ENCODE results near the gene ITGB1BP1.

The ITGB1BP1 gene

DNA sequence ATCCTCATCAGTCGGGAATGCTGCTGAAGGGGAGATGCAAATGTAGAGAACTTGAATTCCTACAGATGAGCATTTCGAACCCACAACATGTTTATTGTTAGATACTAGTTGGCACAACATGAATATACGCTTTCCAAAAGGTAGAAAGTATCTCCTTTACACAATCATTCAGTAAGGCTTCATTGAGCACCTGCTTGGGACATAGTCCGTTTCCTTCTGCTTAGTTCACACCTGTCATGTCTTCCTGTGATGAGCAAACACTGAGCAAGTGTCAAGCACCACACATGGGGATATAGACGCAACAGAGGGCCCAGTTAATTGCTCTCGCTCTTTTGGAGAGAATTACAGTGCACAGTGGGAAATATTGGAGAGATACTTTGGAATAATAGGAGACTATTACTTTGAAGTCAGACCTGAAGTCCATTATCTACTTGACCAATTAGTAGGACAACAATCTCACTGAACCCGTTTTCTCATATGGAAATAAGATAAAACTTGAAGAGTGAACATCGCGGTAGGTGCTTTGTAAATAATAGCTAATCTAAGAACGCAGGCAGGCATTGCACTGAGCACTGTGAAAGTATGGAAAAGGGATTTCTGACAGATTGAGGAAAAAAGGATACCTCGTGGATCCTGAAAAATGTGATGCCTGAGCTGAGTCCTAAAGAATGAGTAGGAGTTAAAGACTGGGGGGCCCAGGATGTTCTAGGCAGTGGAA lies 1.3 kb upstream of the ITGB1BP1 start:
- DNase-seq (ENCODE audit: low read depth): no peak

DNA sequence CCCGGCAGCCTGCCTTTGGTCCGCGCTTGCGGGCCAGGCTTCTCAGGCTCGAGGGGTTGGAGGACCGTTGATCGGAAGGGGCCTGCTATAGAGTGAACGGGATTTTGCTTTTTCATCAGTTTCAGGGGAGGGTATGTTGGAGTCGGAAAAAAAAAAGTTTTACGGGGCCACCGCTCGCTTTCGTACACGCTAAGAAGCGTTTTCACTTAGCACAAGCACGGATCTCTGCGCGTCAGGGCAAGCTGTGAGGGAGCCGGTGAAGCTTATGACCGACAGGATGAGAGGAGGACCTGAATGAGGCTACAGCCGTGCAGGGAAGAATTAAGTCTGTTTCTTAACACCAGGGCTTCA lies 569 bp upstream of the ITGB1BP1 start:
- no peak for DNase-seq (ENCODE audit: low read depth)

DNA sequence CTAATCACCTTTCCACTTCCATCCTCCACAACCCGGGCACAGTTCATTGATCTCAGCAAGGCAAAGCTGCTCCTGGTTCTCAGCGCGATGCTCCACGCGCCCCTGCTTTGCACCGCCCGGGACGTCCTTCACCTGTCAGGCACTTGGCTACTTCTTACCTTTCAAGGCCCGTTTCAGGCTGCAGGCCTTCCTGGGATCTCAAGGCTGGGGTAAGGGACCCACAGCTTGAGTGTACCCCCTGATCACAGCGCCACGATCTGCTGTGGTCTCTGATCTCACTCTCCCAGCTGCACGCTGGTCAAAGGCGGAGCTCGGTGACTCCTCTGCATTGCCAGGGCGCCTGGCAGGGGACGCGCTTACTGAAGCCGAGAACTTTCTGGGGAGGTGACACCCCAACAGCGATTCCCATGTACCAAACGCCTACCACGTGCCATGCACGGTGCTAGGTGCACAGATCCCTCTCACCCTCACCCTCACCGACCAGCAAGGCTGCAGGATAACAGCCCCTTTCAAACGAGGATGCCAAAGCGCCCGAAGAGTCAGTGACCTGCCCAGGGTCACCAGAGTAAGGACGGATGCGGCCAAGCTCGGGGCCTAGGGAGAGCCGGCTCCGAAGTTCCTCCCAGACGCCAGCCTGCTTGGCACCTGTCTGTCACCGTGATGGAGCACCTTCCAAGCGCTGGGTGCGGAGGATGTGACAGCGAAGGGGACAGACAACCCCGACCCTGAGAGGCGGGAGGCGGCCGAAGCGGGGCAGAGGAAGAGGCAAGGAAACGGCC lies 818 bp downstream of the ITGB1BP1 start:
- DNase-seq (ENCODE audit: low read depth): no peak

DNA sequence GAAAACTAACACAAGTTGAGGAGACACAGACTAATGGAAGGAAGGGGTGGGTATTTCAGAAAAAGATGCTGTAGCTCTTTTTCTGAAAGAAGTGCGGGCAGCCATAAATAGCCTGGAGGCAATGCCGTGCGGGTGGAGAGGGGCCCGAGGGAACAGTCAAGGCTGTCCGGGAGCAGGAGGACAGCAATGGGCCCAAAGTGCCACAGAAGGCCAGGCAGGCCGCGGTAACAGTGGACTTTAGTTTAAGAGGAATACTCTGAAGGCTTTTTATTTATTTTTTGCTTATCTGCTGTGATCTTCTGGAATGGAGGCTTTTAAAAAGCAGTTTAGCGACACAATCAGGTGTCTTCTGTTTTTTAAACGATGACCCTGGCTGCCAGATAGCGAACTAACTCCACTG lies 2.8 kb downstream of the ITGB1BP1 start:
- no peak for DNase-seq (ENCODE audit: low read depth)

DNA sequence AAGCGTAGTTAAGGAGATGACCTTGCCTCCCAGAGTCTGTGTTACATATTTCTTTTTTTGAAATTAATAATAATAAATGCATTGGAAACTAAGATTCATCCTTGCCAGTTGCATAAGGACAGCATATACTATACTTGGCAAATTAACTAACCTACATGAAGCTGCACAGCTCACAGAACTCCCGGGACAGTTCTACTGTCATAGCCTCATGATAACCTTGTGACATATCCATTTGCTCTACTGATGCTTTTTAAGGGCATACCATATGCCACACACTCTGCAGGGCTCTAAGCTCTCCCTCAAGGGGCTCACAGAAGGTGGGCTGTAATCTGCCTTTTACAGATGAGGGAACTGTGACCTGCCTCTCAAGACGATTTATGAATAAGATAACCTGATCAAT lies 3.8 kb downstream of the ITGB1BP1 start:
- DNase-seq (ENCODE audit: low read depth): no peak

DNA sequence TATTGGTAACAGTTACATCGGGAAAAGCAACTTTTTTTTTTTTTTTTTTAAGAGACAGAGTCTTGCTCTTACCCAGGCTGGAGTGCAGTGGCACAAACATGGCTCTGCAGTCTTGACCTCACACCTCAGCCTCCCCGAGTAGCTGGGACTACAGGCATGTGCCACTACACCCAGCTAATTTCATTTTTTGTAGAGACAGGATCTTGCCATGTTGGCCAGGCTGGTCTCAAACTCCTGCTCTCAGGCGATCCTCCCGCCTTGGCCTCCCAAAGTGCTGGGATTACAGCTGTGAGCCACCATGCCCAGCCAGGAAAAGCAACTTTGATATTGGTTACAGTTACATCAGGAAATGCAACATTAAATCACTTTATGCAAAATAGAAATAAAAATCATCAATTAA lies 4.6 kb downstream of the ITGB1BP1 start:
- no peak for DNase-seq (ENCODE audit: low read depth)

DNA sequence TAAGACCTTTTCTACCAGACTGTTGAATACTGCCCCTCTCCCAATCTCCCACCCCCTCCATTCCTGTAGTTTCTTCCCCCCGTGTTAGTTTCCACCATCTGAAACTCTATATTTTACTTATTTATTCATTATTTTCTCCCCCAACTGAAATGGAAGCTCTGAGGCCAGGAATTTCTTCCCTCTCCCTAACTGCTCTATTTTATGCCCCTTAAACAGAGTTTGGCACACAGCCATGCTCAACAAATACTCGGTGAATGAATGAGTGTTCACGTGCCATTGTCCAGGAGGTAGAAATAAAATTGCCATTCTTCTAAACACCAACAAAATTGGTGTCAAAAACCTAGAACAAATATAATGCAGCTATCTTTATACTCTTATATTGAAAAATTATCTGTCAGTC lies 5.6 kb downstream of the ITGB1BP1 start:
- no peak for DNase-seq (ENCODE audit: low read depth)

DNA sequence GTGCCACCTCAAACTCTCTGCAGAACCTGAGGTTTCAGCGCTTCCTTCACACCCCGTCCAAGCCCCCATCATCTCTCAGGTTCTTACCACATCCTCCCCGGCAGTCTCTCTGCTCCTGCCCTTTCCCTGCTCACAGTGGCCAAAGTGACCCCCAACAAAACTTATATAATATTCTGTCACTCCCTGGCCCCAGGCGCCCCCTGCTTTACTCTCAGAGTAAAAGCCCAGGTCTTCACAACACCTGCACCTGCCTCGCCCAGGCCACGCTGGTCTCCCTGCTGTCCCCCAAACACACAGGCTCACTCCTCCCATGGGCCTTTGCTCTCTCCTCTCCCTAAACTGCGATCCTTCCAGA lies 6.4 kb downstream of the ITGB1BP1 start:
- no peak for DNase-seq (ENCODE audit: low read depth)

DNA sequence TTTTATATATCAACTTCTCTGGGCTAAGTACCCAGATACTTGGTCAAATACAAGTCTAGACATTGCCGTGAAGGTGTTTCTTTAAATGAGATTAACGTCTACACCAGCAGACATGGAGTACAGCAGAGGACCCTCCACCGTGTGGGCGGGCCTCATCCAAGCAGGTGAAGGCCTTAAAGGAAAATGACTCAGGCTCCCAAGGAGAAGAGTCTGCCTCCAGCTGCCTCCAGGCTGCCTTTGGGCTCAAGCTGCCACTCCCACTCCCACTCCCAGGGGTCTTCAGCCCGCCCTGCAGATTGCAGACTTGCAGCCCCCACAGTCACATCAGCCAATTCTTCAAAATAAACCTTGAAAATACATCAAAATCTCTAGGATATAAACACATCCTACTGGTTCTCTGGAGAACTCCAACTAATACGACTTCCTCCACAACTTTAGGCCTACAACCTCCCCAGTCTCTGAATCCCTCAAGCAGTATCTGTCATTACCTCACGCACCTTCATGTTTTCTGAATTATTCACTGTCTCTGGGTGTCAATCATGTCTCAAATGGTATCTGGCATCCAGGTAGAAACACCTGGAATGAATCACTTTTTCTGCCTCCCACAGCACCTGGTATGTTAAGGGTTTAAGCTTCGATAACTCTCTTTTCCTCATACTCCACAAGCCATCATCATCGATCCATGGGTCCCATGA lies 6.9 kb downstream of the ITGB1BP1 start:
- DNase-seq (ENCODE audit: low read depth): no peak

DNA sequence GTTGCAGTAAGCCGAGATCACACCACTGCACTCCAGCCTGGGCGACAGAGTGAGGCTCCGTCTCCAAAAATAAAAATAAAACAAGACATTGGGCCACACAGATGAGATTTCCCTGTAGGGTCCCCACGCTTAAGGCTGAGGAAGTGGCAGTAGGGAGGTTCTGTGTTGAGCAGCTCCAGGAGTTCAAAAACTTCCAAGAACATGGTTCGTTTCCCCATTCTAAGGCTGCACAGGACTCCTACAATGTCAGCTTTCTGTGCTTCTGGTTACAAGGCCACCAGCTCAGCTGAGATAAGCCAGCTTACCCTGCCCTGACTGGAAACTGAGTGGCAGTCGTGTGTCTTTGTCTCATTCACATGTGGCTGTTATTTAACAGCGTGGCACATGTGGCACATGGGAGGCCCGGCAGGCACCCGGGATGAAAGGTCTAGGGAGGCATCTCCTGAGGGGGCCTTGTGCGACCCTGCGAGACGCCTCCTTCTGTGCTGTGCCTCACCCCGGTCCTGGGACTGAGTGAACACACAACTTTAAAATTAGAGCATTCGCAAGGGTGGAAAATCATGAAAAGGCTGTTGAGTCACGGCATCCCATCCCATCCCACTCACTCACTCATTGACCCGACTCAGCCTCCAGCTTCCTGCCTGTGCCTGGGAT lies 7.7 kb downstream of the ITGB1BP1 start:
- no peak for DNase-seq (ENCODE audit: low read depth)

DNA sequence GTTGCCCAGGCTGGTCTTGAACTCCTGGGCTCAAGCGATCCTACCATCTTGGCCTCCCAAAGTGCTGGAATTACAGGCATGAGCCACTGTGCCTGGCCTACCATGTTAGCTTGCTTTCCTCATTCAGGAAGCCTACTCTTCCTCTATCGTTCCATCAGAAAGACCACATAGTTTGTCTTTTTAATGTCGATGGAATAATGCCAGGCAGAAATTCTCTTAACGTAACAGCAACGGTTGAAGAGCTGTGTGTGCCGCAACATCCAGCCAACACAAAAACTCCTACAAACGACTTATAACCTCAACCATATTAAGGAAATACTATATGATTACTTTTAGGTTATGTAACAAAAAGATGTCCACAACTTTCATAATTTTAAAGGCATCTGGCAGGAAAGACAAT lies 10.5 kb downstream of the ITGB1BP1 start:
- no peak for DNase-seq (ENCODE audit: low read depth)

DNA sequence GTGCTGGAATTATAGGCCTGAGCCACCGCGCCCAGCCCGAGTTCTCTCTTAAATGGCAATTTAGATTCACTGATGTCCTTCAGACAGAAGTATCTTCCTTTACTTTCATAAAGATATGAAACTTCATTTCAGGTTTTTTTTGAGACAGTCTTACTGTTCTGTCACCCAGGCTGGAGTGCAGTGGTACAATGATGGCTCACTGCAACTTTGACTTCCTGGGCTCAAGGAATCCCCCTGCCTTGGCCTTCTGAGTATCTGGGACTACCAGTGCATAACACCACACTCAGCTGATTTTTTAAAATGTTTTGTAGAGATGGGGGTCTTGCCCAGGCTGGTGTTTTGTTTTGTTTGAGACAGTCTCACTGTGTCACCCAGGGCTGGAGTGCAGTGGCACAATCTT lies 13.2 kb downstream of the ITGB1BP1 start:
- no peak for DNase-seq (ENCODE audit: low read depth)

DNA sequence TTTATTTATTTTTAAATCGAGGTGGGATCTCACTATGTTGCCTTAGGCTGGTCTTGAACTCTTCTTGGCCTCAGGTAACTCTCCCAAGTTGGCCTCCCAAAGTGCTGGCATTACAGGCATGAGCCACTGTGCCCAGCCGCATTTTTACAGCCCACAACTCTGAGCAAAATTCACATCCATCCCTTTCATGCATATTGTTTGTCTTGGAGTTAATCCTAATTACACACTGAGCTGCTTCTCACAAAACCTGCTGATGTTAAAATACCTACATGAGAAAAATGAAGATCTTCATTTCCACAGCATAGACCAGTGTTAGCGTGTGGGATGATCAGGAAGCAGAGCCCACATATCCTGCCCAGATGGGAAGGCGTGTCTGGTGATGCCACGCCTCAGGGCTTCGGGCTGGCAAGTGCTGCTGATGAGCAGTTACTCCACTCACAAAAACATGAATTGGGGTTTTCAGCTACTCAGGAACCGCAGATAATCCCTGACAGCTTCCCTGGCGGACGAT lies 14.6 kb downstream of the ITGB1BP1 start:
- no peak for DNase-seq (ENCODE audit: low read depth)

DNA sequence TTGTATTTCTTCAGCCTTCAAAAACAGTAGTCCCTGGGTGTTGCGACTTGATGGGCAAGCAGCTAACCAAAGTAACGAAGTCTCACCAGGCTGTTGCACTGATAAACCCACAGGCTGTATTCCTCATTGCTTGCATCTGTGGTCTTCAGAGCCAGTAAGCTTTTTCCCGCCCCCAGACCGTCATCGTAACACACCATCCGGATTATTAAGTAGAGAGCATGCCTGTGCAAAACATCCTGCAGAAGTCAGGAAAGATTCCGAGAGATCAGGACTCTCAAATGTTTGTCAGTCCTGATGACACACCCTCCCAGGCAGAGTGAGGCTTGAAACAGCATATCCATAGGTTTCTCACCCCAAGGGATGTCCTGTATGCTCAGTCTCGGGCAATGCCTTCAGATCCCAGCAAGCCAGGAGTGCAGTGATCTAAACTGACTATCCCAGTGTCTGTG lies 15.9 kb downstream of the ITGB1BP1 start:
- DNase-seq (ENCODE audit: low read depth): no peak

DNA sequence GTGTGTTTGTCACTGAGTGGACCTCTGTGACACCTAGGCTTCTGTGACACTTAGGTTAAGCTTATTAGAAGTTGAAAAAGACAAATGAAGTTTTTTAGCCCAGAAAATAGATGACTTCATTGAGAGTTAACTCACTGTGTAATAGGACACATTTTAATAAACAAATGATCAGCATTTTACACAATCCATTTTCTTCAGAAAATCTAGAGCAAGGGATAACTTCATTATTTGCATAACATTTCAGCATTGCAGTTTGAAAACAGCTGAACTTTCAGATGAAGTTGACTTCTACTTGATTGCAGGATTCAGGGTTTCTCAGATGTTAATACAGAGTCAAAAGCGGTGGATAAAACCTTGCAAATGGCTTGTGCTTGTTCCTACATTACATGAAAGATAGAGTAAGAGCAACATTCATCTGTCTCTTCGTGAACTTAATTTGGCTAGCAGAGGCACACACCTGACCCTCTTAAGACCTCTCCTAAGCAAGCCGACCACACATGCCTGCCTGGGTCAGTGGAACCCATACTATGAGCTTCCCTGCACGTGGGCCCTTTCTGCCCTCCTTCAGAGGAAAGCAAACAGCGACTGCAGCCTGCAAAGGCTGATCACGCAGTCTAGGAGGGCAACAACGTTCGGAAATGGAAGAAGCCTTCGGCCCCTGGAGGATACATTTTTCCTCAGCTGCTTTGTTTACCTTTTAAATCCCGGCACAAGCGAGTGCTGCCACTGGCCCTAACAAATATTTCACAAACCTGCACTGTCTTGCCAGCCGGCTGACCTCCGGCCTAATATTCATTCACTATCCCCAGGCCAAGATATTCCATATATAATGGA lies 16.6 kb downstream of the ITGB1BP1 start:
- DNase-seq (ENCODE audit: low read depth): no peak

DNA sequence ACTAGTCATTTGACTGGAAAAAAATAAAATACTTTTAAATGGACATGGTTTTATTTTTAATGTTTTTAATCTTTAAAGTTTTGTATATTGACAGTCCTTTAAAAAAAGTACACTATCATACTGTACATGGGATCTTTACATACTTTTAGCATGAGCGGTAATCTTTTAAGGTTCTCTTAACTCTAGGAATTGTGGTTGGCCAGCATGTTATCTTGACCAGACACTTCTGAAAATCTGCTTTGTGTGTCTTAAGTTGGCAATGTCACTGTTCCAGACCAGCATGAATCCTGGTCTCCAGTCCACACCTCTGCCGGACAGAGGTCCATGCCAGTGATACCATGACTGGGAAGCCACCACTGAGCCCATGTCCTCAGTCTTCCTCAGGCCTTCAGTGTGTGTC lies 17.7 kb downstream of the ITGB1BP1 start:
- no peak for DNase-seq (ENCODE audit: low read depth)

DNA sequence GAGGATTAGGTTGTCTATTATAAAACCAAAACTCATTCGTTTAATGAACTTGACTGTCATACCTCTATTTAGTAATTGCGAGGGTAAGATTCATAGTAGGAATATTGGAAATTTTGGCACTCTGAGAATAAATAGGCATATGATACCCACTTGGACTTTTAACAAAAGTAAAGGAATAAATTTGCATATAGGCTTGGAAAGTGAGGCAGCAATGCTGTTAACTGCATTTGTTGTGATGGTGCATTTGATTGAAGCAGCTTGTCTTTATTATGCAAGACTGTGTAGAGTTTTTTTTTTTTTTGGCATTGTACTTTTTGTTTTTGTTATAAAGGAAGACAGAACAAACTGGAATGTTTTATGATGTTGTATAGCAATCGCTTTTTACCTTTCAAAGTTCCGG lies 18.9 kb downstream of the ITGB1BP1 start:
- no peak for DNase-seq (ENCODE audit: low read depth)

DNA sequence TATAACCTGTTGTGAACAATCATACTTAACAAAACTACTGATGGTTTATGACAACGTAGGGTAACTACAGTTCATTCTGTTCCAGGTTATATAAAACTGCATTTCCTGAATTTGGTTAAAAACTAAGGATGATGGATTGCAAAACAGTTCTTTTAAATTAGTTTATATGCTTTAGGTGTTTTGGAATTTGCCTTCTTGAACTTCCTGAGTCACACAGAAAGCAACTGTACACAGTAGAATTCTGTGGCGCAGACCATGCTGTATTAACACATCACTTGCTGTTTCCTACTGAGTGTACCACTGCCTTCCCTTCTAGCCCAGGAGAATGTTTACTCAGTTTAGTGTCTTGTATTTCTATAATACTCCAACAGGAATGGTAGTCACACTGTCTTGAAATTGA lies 19.4 kb downstream of the ITGB1BP1 start:
- DNase-seq (ENCODE audit: low read depth): no peak

DNA sequence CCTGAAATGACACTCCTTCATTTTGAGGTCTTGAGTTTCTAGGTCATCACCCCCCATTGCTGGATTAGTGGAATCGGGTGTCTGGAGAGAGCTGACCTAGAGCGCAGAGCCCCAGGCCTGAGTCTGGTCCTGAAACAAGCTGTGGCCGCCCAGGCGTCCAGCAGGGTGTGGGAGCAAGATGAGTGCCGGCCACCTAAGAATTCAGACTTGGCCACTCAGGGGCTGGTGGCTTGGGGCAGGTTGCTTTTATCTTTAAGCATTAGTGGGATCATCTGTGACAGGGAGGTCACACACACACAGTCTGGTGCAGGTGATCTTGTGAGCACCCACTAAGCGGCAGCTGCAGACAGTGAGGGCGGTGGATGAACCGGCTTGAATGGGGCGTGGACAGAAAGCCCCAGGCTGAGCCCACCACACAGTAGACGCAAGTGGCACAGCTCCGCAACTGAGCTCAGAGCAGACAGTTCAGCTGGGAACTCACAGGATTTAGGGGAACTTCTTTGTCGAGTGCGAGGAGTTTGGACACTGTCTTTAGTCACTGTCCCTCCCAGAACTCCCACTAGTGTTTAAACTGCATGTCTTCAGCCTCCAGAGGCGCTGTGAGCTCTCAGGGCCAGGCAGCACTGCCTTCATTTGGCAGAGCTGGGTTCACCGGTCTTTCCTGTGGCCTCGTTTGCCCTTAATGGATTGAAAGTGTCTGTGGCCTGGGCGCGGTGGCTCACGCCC lies 21.5 kb downstream of the ITGB1BP1 start:
- DNase-seq (ENCODE audit: low read depth): no peak

DNA sequence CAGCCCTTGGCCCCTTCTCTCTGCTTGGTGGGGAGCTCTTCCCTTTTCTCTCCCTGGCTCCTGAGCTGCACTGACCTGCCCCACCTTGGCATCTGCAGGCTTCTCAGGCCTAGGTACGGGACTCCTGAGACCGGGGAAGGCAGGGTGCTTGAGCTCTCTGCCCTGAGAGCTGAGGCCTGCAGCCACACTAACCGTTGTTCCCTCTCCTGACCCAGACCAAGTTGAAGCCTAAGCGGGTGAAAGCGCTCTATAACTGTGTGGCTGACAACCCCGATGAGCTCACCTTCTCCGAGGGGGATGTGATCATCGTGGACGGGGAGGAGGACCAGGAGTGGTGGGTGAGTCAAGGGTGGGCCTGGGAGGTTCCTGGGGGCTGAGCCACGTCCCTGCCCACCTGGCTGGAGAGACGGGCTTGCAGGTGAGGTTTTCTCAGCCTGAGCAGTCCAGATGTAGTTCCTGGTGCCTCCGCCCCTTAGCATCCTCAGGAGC lies 22.2 kb downstream of the ITGB1BP1 start:
- no peak for DNase-seq (ENCODE audit: low read depth)
